ENCODE measurements around the gene B3GLCT.

DNA sequence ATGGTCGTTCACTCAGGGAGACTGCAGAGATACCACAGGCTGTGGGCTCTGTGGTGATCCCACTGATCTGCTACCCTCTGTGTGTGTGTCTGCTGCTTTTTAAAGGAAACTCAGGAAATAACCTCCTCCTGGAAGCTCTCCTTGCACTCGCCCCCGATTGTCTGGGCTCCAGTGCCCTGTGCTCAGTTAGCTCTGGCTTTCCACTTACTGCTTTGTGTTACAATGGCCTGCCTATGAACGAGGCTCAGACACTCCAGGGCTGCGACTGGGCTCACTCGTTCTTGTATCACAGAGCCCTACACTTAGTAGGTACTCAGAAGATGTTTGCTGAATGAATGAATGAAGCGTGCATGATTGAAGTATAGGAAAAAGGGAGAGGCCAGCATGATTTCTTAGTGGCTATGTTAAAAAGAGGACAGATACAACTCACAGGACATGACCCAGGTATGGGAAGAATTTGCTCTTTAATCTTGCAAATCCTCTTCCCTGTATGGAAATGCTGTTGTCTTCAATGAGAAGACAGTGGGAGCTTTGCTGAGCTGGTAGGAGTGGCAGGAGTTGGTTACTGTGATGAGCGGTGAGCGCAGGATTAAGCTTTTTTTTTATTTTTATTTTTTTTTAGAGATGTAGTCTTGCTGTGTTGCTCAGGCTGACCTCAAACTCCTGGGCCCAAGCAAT is 26.4 kb downstream of the B3GLCT start:
- TF ChIP-seq GATA2 (IDR thresholded peaks at IDR 0.05; ENCODE audit: low read depth, low read length) = no peak
- TF ChIP-seq GATA3 (IDR thresholded peaks at IDR 0.05; ENCODE audit: low read depth, low read length) = no peak

Data from SH-SY5Y (cell line).